Fibroblast of pulmonary artery (primary cell): Measurements from ENCODE around the gene GPT2.
"Not testable (repeated sequence)": the region's sequence is repeated elsewhere in the genome, so short reads cannot be mapped to it uniquely, and the experiment has no call there.

Experiments
- DNase-seq: peaks from one replicate; pipeline ENCODE4 v3.0.0-alpha.2; 2010; ENCODE audit warnings: low read depth
- H3K4me3 ChIP-seq: replicated peaks from 2 replicates; pipeline ENCODE4 v1.5.1; 2011; ENCODE audit warnings: low read depth, mild to moderate bottlenecking, control low read depth, low read length, moderate library complexity
- TF ChIP-seq, protein P1 (sequence below): IDR thresholded peaks from 2 replicates; pipeline ENCODE4 v1.5.1; 2011; ENCODE audit warnings: mild to moderate bottlenecking, control low read depth, low read length, inconsistent platforms; ENCODE audit errors: missing control alignments

Gene GPT2

DNA sequence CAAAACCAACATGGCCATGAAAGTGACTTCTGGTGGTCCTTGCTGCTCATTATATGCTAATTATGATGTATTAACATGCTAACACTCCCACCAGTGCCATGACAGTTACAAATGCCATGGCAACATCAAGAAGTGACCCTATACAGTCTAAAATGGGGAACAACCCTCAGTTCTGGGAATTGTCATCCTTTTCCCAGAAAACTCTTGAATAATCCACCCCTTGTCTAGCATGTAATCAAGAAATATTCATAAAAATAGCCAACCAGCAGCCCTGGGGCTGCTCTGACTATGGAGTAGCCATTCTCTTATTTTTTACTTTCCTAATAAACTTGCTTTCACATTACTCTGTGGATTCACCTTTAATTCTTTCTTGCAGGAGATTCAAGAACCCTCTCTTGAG lies 53.4 kb downstream of the GPT2 start:
- TF ChIP-seq, protein P1, sequence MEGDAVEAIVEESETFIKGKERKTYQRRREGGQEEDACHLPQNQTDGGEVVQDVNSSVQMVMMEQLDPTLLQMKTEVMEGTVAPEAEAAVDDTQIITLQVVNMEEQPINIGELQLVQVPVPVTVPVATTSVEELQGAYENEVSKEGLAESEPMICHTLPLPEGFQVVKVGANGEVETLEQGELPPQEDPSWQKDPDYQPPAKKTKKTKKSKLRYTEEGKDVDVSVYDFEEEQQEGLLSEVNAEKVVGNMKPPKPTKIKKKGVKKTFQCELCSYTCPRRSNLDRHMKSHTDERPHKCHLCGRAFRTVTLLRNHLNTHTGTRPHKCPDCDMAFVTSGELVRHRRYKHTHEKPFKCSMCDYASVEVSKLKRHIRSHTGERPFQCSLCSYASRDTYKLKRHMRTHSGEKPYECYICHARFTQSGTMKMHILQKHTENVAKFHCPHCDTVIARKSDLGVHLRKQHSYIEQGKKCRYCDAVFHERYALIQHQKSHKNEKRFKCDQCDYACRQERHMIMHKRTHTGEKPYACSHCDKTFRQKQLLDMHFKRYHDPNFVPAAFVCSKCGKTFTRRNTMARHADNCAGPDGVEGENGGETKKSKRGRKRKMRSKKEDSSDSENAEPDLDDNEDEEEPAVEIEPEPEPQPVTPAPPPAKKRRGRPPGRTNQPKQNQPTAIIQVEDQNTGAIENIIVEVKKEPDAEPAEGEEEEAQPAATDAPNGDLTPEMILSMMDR = no peak
- DNase-seq = no peak
- no peak overlapping the region for H3K4me3 ChIP-seq

DNA sequence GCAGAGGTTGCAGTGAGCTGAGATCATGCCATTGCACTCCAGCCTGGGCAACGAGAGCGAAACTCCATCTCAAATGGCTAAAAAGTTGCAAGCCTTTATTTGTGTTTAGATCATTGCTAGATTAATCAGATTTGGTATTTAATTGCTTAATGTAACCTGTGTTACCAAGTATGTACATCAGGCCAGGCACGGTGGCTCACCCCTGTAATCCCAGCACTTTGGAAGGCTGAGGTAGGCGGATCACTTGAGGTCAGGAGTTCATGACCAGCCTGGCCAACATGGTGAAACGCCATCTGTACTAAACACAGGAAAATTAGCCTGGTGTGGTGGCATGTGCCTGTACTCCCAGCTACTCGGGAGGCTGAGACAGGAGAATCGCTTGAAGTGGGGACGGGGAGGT lies 60.6 kb downstream of the GPT2 start:
- not testable (repeated sequence) for DNase-seq, H3K4me3 ChIP-seq

DNA sequence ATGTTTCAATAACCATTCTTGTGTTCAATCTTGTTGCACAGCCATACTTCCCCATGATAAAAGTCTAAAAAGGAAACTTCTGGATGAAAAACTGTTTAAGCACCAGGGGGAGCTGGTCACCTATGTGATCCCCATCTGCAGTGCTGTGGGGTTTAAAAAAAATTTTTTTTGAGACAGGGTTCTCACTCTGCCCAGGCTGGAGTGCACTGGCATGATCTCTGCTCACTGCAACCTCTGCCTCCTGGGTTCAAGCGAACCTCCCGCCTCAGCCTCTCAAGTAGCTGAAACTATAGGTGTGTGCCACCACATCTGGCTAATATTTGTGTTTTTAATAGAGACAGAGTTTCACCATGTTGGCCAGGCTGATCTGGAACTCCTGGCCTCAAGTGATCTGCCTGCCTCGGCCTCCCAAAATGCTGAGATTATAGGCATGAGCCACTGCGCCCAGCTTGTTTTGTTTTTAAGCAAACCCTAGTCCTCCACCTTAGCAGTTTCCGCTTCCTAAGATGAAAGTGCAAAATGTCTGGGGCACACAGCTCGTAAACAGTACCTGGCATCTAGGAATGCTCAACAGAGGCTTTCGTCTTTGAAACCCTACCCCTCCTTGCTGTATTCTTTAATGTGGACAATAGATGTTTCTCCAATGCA lies 63.9 kb downstream of the GPT2 start:
- no peak overlapping the region for H3K4me3 ChIP-seq
- TF ChIP-seq, protein P1 = peak; percentile 62
- DNase-seq = peak; percentile 67

DNA sequence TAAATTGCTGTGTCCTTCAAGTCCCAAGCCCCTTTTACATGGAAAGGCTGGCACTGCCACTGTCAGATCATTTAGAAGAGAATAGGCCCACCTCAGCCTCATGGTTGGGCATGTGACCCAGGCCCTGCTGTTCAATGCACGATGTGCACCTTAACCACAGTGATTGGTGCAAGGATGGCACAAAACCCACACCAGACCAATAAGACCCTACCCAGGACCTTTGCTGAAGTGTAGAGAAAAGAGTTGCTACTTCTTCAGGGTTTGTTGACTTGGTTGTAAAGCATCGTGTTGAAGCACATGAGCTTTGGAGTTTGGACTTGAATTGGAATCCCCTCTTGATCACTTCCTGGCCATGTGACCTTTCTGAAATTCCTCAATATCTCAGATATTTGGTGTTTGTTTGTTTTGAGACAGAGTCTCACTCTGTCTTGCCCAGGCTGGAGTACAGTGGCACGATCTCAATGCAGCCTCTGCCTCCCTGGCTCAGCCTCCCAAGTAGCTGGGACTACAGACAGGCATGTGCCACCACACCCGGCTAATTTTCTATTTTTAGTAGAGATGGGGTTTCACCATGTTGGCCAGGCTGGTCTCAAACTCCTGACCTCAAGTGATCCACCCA lies 64.5 kb downstream of the GPT2 start:
- no peak overlapping the region for H3K4me3 ChIP-seq
- TF ChIP-seq, protein P1 = no peak

DNA sequence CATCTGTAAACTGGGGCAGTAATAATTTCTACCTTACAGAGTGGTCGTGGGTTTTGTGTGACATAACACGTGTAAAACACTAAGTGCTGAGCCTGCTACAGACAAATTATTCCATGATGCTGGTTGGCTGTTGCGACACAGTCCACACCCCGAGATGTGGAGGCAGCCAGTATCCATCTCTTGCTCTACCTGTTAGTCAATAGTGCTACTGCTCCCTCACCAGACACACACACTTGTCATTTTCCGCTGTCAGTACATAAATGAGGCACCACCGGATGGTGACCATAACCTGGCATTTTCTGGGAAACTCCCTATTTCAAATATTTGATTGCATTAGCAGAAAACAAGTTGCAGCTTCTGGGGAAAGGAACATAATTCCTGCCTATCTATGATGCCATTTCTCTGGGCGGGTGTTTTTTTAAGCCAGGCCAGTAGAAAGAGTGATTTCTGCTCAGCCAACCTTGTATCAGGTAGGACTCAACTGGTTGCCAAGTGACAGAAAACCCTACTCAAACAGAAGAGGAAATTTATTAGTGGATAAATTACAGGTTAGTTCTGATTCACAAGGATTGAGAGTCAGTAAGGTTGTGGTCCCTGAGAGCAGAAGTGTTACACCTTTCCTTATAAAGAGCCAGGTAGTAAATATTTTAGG lies 65.2 kb downstream of the GPT2 start:
- no peak for DNase-seq
- no peak overlapping the region for H3K4me3 ChIP-seq
- TF ChIP-seq, protein P1 = no peak

More for the DNA sequence above, 64.5 kb downstream of the GPT2 start:
- no peak for DNase-seq

DNA sequence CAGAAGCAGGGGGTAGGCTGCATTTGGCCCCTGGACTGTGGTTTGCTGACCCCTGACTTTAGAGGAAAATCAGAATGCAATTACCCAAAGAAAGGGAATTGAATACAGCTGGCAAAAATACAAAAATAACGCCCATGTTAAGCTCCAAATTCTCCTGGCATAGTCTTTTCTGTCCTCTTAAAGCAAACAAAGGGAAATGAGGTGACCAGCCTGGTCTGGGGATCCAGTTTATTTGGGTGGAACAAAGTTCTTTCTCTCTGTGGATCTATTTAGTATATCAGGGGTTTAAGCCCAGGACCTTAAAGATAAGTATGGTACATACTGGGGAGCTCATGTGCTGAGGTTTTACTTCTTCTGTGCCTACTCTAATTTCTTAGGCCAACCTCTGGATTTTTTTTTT lies 65.8 kb downstream of the GPT2 start:
- no peak for DNase-seq
- H3K4me3 ChIP-seq = no peak overlapping the region
- TF ChIP-seq, protein P1 = no peak

DNA sequence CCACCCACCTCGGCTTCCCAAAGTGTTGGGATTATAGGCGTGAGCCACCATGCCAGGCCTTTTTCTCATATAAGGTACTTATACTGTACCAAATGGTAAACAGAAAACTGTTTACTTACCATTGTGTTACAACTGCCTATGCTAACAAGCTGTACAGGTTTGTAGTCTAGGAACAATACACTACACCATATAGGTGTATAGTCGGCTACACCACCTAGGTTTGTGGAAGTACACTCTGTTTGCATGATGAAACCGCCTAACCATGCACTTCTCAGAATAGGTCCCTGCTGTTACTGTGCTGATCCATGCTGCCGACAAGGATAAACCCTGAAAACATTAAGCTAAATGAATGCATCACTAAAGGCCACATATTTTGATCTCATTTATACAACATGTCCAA lies 70.4 kb downstream of the GPT2 start:
- DNase-seq = no peak
- TF ChIP-seq, protein P1 = no peak
- no peak overlapping the region for H3K4me3 ChIP-seq
